H9 (cell line): ENCODE results near the gene ARFIP1. TPM values are rescaled to one million over a fixed set of nuclear protein-coding genes. Genes with fewer than 3 reads are reported as not detected.

ENCODE experiments used
- DNase-seq: peaks from one replicate; pipeline ENCODE4 v3.0.0-alpha.2; 2017
- H2AFZ ChIP-seq: one replicate; pipeline ENCODE4 v1.6.1; 2013; ENCODE audit warnings: mild to moderate bottlenecking, low read length, control low read depth, moderate library complexity
- H2AK5ac ChIP-seq: 2 replicates; pipeline ENCODE4 v1.6.1; 2013; ENCODE audit warnings: low read length, control low read depth, mixed read lengths; ENCODE audit not compliant: insufficient read length
- H2BK120ac ChIP-seq: one replicate; pipeline ENCODE4 v1.6.1; 2013; ENCODE audit warnings: low read depth, mild to moderate bottlenecking, low read length, control low read depth, inconsistent platforms; ENCODE audit not compliant: poor library complexity, severe bottlenecking
- H2BK12ac ChIP-seq: 2 replicates; pipeline ENCODE4 v1.6.1; 2013; ENCODE audit warnings: low read length, control low read depth, mixed read lengths, low read depth; ENCODE audit not compliant: insufficient read length
- H2BK15ac ChIP-seq: 2 replicates; pipeline ENCODE4 v1.6.1; 2013; ENCODE audit warnings: low read depth, low read length, control low read depth
- H2BK20ac ChIP-seq: one replicate; pipeline ENCODE4 v1.6.1; 2013; ENCODE audit warnings: low read depth, mild to moderate bottlenecking, low read length, control low read depth, inconsistent platforms; ENCODE audit not compliant: poor library complexity, severe bottlenecking
- H2BK5ac ChIP-seq: 2 replicates; pipeline ENCODE4 v1.6.1; 2013; ENCODE audit warnings: low read length, control low read depth, mixed read lengths; ENCODE audit not compliant: insufficient read length
- H3K14ac ChIP-seq: 2 replicates; pipeline ENCODE4 v1.6.1; 2013; ENCODE audit warnings: low read length, control low read depth; ENCODE audit not compliant: insufficient read depth
- H3K18ac ChIP-seq: 2 replicates; pipeline ENCODE4 v1.6.1; 2013; ENCODE audit warnings: low read depth, mild to moderate bottlenecking, mixed read lengths, low read length, control low read depth; ENCODE audit not compliant: insufficient read length
- H3K23ac ChIP-seq: 2 replicates; pipeline ENCODE4 v1.6.1; 2013; ENCODE audit warnings: low read length, control low read depth, mixed read lengths, low read depth; ENCODE audit not compliant: insufficient read length
- H3K23me2 ChIP-seq: 2 replicates; pipeline ENCODE4 v1.6.1; 2013; ENCODE audit warnings: low read depth, mild to moderate bottlenecking, mixed read lengths, low read length, control low read depth; ENCODE audit not compliant: insufficient read length, poor library complexity, severe bottlenecking
- H3K27ac ChIP-seq: 2 replicates; pipeline ENCODE4 v1.5.1; 2013; ENCODE audit warnings: low read length, control low read depth, mixed read lengths, low read depth; ENCODE audit not compliant: insufficient read length
- H3K27me3 ChIP-seq: 2 replicates; pipeline ENCODE4 v1.6.1; 2013; ENCODE audit warnings: low read length, control low read depth, inconsistent platforms; ENCODE audit not compliant: insufficient read depth
- H3K4ac ChIP-seq: 2 replicates; pipeline ENCODE4 v1.6.1; 2013; ENCODE audit warnings: low read depth, mild to moderate bottlenecking, control low read depth, inconsistent platforms, low read length, moderate library complexity
- H3K4me1 ChIP-seq: 2 replicates; pipeline ENCODE4 v1.6.1; 2013; ENCODE audit warnings: low read length, control low read depth, inconsistent platforms; ENCODE audit not compliant: insufficient read depth
- H3K4me2 ChIP-seq: 2 replicates; pipeline ENCODE4 v1.6.1; 2013; ENCODE audit warnings: low read length, control low read depth, mixed read lengths; ENCODE audit not compliant: insufficient read length, insufficient read depth
- H3K56ac ChIP-seq: 2 replicates; pipeline ENCODE4 v1.6.1; 2013; ENCODE audit warnings: low read depth, mild to moderate bottlenecking, mixed read lengths, low read length, control low read depth; ENCODE audit not compliant: insufficient read length
- H3K79me1 ChIP-seq: 2 replicates; pipeline ENCODE4 v1.6.1; 2013; ENCODE audit warnings: low read depth, mild to moderate bottlenecking, moderate library complexity, low read length, control low read depth, inconsistent platforms; ENCODE audit not compliant: insufficient read depth, poor library complexity, severe bottlenecking
- H3K79me2 ChIP-seq: 2 replicates; pipeline ENCODE4 v1.6.1; 2013; ENCODE audit warnings: low read length, control low read depth, inconsistent platforms; ENCODE audit not compliant: insufficient read depth
- H3K9ac ChIP-seq: 2 replicates; pipeline ENCODE4 v1.6.1; 2013; ENCODE audit warnings: low read length, control low read depth, mixed read lengths; ENCODE audit not compliant: insufficient read length; ENCODE audit errors: extremely low read depth
- H3K9me3 ChIP-seq: one replicate; pipeline ENCODE4 v1.6.1; 2013; ENCODE audit warnings: low read depth, low read length, inconsistent platforms; ENCODE audit not compliant: control insufficient read depth
- H3T11ph ChIP-seq: one replicate; pipeline ENCODE4 v1.6.1; 2013; ENCODE audit warnings: mild to moderate bottlenecking, low read length, control low read depth, inconsistent platforms
- H4K20me1 ChIP-seq: one replicate; pipeline ENCODE4 v1.6.1; 2013; ENCODE audit not compliant: control insufficient read depth, insufficient read length, insufficient read depth
- H4K5ac ChIP-seq: 2 replicates; pipeline ENCODE4 v1.6.1; 2013; ENCODE audit warnings: low read depth, mild to moderate bottlenecking, mixed read lengths, low read length, control low read depth; ENCODE audit not compliant: insufficient read length
- H4K8ac ChIP-seq: replicated peaks from 2 replicates; pipeline ENCODE4 v1.6.1; 2013; ENCODE audit warnings: low read length, control low read depth, mixed read lengths, low read depth; ENCODE audit not compliant: insufficient read length
- H4K91ac ChIP-seq: 2 replicates; pipeline ENCODE4 v1.6.1; 2013; ENCODE audit warnings: low read depth, mild to moderate bottlenecking, moderate library complexity, mixed read lengths, low read length, control low read depth; ENCODE audit not compliant: insufficient read length
- H3K27ac Mint-ChIP-seq, 3 experiments: 2 replicates in 2 of 3; 3 replicates in 1 of 3; pipeline ENCODE4 v1.8.0; 2020 to 2021; ENCODE audit warnings: mixed read lengths in 3 of 3, mild to moderate bottlenecking in 1 of 3, moderate library complexity in 1 of 3
- H3K27me3 Mint-ChIP-seq: 2 replicates; pipeline ENCODE4 v1.8.0; 2021; ENCODE audit warnings: low read depth, mild to moderate bottlenecking, moderate library complexity, mixed read lengths
- H3K36me3 Mint-ChIP-seq, 3 experiments: 2 replicates in 2 of 3; 3 replicates in 1 of 3; pipeline ENCODE4 v1.8.0; 2020 to 2021; ENCODE audit warnings: low read depth in 3 of 3, mixed read lengths in 3 of 3; ENCODE audit not compliant: insufficient read depth in 1 of 3
- H3K4me1 Mint-ChIP-seq, 2 experiments: 2 replicates each; pipeline ENCODE4 v1.8.0; 2020; ENCODE audit warnings: mixed read lengths in 2 of 2
- H3K4me3 Mint-ChIP-seq, 2 experiments: 2 replicates in 1 of 2; 3 replicates in 1 of 2; pipeline ENCODE4 v1.8.0; 2020 to 2021; ENCODE audit warnings: mild to moderate bottlenecking in 2 of 2, mixed read lengths in 2 of 2, moderate library complexity in 1 of 2
- H3K9me3 Mint-ChIP-seq, 2 experiments: 2 replicates in 1 of 2; 3 replicates in 1 of 2; pipeline ENCODE4 v1.8.0; 2020; ENCODE audit warnings: mild to moderate bottlenecking in 2 of 2, mixed read lengths in 2 of 2, moderate library complexity in 1 of 2
- CTCF ChIP-seq: fragments of 200-600 bp; sonication (generic); conservative IDR thresholded peaks from 3 replicates; pipeline ENCODE4 v1.8.0; 2021; ENCODE audit warnings: antibody characterized with exemption, mild to moderate bottlenecking
- WGBS: extraction: QIAGEN DNeasy Blood & Tissue Kit; methylation state at CpG from one replicate; pipeline ENCODE4 v1.1.7; 2013; ENCODE audit warnings: missing lambda C conversion rate, low lambda C conversion rate, mixed read lengths; ENCODE audit not compliant: insufficient read length; ENCODE audit errors: extremely low coverage; 5-methylcytosine and 5-hydroxymethylcytosine counted together
- total RNA-seq: library from RNA; stranded (reverse); gene quantifications from 2 replicates; pipeline ENCODE4 v1.2.1, GENCODE V29; 2021

ARFIP1 gene
- total RNA-seq, 1 experiment from 2014 or later: 30.8 TPM

- no CpG with 5 or more reads among the region's 2 CpGs for WGBS
- TF ChIP-seq CTCF: no peak
- H3K79me1 ChIP-seq: no peaks in the 10 kb centered on the region
Measured at GRCh38 chr4:152747444-152747843, 32.3 kb upstream of the ARFIP1 start.

More at GRCh38 chr4:152747444-152747843, 32.3 kb upstream of the ARFIP1 start:
- no peak overlapping the region for H2AFZ ChIP-seq
- no peak overlapping the region for H3K4ac ChIP-seq
- no peak overlapping the region for H4K91ac ChIP-seq
- no peak overlapping the region for H3K23ac ChIP-seq
- H4K8ac ChIP-seq: no peak overlapping the region
- H3K36me3 Mint-ChIP-seq: peaks cover 3 to 10% (median 5%) of the 10 kb centered on the region in 3 experiments; a peak in 6 of 7 replicates
- no peak overlapping the region for H2AK5ac ChIP-seq
- H3K14ac ChIP-seq: no peak overlapping the region
- peaks cover 4% of the 10 kb centered on the region for H3K27me3 Mint-ChIP-seq
- no peak overlapping the region for H2BK120ac ChIP-seq
- H3K9me3 Mint-ChIP-seq: peaks cover 10 to 15% of the 10 kb centered on the region in 2 experiments
- H3K9ac ChIP-seq: no peak overlapping the region
- no peaks in the 10 kb centered on the region for H3K23me2 ChIP-seq
- no peak overlapping the region for H3K56ac ChIP-seq
- no peak overlapping the region for H2BK20ac ChIP-seq
- H3K4me2 ChIP-seq: no peak overlapping the region
- H4K5ac ChIP-seq: no peak overlapping the region
- H3T11ph ChIP-seq: no peak overlapping the region
- H3K4me1 Mint-ChIP-seq: peaks cover 3 to 4% of the 10 kb centered on the region in 2 experiments
- DNase-seq: no peak
- no peaks in the 10 kb centered on the region for H3K4me1 ChIP-seq
- no peak overlapping the region for H3K27ac ChIP-seq
- no peak overlapping the region for H2BK5ac ChIP-seq
- H2BK15ac ChIP-seq: no peak overlapping the region
- H3K27ac Mint-ChIP-seq: no peak overlapping the region
- H2BK12ac ChIP-seq: no peak overlapping the region
- H3K79me2 ChIP-seq: no peaks in the 10 kb centered on the region
- no peaks in the 10 kb centered on the region for H4K20me1 ChIP-seq
- no peak overlapping the region for H3K4me3 Mint-ChIP-seq
- H3K9me3 ChIP-seq: no peaks in the 10 kb centered on the region
- no peak overlapping the region for H3K18ac ChIP-seq
- no peaks in the 10 kb centered on the region for H3K27me3 ChIP-seq
